Measurements from ENCODE around the gene TEFM. TPM values are rescaled to one million over a fixed set of nuclear protein-coding genes. Genes with fewer than 3 reads are reported as not detected.
A peak's percentile ranks its signal among the peaks of the same experiment; 100 is the strongest.
"Not testable (repeated sequence)": the region's sequence is repeated elsewhere in the genome, so short reads cannot be mapped to it uniquely, and the experiment has no call there.

TEFM gene, protein sequence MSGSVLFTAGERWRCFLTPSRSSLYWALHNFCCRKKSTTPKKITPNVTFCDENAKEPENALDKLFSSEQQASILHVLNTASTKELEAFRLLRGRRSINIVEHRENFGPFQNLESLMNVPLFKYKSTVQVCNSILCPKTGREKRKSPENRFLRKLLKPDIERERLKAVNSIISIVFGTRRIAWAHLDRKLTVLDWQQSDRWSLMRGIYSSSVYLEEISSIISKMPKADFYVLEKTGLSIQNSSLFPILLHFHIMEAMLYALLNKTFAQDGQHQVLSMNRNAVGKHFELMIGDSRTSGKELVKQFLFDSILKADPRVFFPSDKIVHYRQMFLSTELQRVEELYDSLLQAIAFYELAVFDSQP
- total RNA-seq: 10 to 100 TPM; 13.4 to 15.3 TPM

DNA sequence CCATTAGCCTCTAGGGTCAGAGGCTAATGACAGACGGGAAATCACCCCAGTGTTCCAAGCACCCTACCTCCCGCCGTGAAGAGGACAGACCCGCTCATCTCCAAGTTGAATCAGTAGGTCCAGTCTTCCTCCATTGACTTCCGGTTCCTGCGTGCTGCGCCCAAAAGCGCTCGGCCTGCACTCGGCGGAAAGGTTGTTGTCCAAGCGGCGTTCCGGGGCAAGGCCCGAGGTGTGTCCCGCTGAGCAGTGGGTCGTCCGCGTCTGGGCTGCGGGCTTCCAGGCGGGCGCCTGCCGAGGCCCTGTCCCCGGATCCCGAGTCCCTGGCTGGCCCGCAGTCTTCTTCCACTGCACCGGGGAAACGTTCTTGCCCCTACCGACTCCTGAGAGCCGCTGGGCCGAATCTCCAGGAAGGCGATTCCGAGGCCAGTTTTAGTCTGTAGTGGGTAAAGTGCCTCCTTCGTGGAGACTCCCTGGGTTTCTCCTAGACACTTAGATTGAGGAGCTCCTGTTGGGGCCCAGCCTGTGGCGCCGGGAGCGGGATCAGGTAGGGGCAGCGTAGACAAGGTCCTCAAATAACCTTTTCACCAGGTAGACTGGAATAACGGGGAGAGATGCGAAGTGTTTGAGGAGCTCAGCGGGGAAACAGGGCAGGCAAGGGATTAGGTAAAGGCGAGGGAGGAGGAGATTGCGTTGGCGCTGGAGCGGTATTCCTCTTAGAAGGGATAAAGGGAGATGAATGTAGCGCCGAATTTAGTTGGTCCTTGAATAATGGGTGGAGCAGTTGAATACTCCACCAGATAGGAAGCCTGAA lies at the start of gene TEFM:
Gene TEFM, minus strand, starts transcription at position 138 of the 811 bp plus-strand sequence. Its CDS starts 40 bp downstream, at position 98.
- Mint-ChIP-seq H3K9me3 (ENCODE audit: low read depth) (no peaks in the 10 kb centered on the region), H3K27ac (peak within 1 kb of the TSS; percentile 87), H3K27me3 (no peaks in the 10 kb centered on the region), H3K36me3 (ENCODE audit: low read depth) (peaks cover 10% of the 10 kb centered on the region), H3K4me1 (peaks cover 41% of the 10 kb centered on the region), H3K4me3 (peak within 1 kb of the TSS; percentile 88)
- intact Hi-C loops (cut with DNase I, micrococcal nuclease): loop anchor here (1.0 to 10.0 kb wide), 4 partner anchors 65 to 308 kb away; partner anchors contain the start of genes RNF135 (in 2 of the 2) and NF1 (in 1 of the 2)
- ChIA-PET POLR2A (no interaction called here), CTCF (interaction anchor here (0.7 to 1.7 kb wide), 3 partner anchors 10 to 1993 kb away, joined by 3 to 5 read pairs (median 3); no protein-coding TSS in a partner anchor)
- peak; percentile 93 for DNase-seq
- peak; percentile 97 for ATAC-seq

DNA sequence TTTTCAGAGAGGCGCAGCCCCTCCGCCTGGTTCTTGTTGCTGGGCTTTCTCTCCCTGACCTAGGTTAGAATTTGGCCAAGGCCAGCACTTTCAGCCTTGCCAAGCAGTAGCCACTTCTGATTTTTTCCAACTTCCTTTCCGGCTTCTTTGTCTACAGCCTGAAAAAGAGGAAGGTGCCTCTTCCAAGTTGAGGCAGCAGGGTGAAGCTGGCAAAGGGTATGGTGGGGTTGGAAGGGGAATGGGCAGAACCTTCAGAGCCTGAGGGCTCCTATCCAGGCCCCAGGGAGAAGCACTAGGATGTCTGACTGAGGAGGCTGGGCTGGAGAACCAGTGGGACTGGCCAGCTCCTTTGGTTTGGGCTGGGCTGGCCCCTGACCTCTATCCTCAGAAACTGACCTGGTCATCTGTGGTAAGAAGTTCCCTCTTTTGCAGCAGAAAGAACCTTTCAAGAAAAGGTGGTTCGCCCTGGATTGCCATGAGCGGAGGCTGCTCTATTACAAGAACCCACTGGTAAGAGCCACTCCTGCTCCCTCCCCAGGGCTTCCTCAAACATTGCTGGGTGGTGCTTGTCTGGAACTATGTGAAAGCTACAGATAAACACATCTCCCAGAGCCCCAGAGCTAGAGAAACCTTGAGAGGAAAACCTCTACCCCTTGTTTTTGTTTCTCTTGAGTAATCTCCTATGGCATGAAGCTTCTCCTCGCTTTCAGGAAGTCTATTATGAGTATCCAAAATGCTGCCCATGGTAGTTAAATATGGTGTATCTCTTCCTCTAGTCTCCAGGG lies 48.2 kb upstream of the TEFM start:
- no peaks in the 10 kb centered on the region for H3K36me3 Mint-ChIP-seq (ENCODE audit: low read depth)
- ChIA-PET POLR2A (no interaction called here), CTCF (interaction anchor here (0.6 kb wide), 1 partner anchor 128 kb away, joined by 3 read pairs; no protein-coding TSS in a partner anchor)
- no peaks in the 10 kb centered on the region for H3K4me1 Mint-ChIP-seq
- H3K27ac Mint-ChIP-seq: no peak overlapping the region
- no peaks in the 10 kb centered on the region for H3K9me3 Mint-ChIP-seq (ENCODE audit: low read depth)
- ATAC-seq (no peak), DNase-seq (no peak)
- H3K4me3 Mint-ChIP-seq: no peak overlapping the region
- intact Hi-C loops (cut with DNase I, micrococcal nuclease): no loop called here
- no peaks in the 10 kb centered on the region for H3K27me3 Mint-ChIP-seq

DNA sequence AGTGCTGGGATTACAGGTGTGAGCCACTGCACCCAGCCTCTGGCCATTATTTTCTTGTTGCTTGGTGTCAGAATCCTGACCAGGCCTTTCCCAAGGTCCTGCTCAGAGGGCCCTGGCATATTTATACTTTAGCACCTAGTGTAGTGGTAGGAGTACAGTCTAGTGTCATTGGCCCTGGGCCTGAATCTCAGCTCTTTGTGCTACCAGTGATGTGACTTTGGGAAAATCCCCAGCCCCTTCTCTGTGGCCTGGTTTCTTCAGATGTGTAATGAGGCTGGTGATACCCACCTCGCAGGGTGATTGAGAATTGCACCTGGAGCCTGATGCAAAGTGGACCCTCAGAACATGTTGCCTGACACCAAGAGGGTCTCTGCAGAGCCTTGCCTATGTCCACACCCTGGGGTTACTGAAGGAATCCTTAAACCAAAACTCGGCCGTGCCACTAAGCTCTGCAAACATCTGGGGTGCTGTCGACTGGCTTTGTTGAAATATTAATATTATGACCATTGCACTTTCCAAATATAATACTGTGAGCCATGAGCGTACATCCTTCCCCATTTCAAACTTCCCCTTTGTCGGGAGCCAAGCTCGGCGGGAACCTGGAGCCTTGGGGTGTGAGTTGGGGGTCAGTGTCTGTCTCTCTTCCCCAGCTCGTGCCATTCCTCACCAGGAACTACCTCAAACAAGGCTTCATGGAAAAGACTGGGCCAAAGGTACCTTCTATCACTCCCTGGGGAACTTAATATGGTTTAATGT lies 46.8 kb upstream of the TEFM start:
- Mint-ChIP-seq H3K27me3 (no peaks in the 10 kb centered on the region), H3K9me3 (ENCODE audit: low read depth) (no peaks in the 10 kb centered on the region), H3K27ac (no peak overlapping the region), H3K36me3 (ENCODE audit: low read depth) (no peaks in the 10 kb centered on the region), H3K4me1 (no peaks in the 10 kb centered on the region), H3K4me3 (no peak overlapping the region)
- ChIA-PET CTCF (interaction anchor here (1.0 kb wide), 1 partner anchor 26 kb away, joined by 3 read pairs; no protein-coding TSS in a partner anchor), POLR2A (no interaction called here)
- ATAC-seq (no peak), DNase-seq (no peak)
- intact Hi-C loops (cut with DNase I, micrococcal nuclease): no loop called here

DNA sequence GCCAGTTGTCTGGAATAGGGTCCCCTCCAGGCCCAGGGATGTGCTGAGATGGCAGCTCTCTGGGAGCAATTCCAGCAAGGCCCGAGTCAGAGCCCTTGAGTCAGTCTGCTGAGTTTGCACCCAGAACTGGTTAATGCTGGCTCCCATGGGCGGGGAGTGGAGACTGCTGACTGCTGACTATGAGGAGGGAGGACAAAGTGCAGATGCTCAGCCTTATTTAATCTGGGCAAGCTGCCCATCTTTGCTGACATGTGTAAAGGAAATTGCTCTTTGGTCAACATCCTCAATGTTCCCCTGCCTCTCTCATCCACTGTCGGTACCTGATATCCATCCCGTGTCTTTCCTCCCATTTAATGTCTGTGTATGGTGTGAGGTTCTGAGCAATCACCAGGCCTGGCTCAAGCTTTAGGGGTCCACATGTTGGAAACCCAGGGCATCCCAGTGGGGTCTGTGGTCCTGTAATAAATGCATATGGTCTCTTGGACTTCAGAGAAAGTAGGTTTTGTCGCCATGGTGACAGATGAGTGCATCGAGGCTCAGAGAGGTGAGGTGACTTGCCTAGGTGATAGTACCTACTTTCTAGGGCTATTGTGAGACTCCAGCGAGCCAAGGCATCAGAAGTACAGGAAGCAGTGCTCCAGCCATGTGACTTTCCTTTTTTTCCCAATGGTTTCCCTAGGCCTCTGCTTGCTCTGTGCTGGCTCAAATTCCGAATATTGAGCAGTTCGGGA lies 44.8 kb upstream of the TEFM start:
- no peak for ATAC-seq
- Mint-ChIP-seq H3K4me1 (no peaks in the 10 kb centered on the region), H3K4me3 (no peak overlapping the region), H3K27ac (no peak overlapping the region), H3K27me3 (no peaks in the 10 kb centered on the region), H3K9me3 (ENCODE audit: low read depth) (no peaks in the 10 kb centered on the region), H3K36me3 (ENCODE audit: low read depth) (no peaks in the 10 kb centered on the region)
- intact Hi-C loops (cut with DNase I, micrococcal nuclease): no loop called here
- ChIA-PET POLR2A (no interaction called here), CTCF (no interaction called here)
- no peak for DNase-seq

DNA sequence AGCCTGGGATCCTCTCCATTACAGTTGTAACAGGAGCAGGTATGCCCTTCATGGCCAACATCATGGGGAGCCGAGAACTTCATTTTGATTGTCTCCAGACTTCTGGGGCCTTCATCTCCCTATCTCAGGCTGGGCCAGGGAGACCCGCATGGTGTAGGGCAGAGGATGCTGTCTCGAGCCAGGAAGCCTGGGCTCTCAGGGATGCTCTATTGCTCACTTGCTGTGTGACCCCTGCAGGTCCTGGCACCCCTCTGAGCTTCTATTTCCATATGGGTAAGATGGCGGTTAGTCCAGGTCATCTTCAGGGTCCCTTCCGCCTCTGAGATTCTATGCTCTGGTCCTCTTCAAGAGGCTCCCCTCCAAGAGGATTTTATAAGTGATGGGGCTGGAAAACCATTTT lies 44.2 kb upstream of the TEFM start:
- Mint-ChIP-seq H3K27ac (no peak overlapping the region), H3K27me3 (no peaks in the 10 kb centered on the region), H3K36me3 (ENCODE audit: low read depth) (no peaks in the 10 kb centered on the region), H3K4me1 (no peaks in the 10 kb centered on the region), H3K4me3 (no peak overlapping the region), H3K9me3 (ENCODE audit: low read depth) (no peaks in the 10 kb centered on the region)
- POLR2A ChIA-PET: no interaction called here
- CTCF ChIA-PET: no interaction called here
- ATAC-seq (no peak), DNase-seq (no peak)
- intact Hi-C loops (cut with DNase I, micrococcal nuclease): no loop called here

DNA sequence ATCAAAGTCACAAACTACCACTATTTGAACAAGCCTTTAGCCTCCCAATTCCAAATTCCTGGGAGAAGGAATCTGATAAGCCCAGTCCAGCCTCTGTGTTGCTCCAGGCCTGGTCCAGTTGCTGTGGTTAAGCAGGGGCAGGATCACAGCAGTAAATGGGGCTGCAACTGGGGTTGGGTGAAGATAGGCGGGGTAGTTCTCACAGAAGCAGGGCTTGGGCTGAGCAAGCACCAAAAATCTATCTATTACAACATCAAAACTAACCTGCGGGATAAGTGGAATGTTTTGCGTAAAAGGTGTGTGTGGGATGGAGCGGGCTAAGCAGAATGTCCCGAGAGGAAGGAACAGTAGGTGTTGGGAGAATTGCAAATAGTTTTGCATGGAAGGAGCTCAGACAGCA lies 41.8 kb upstream of the TEFM start:
- intact Hi-C loops (cut with DNase I, micrococcal nuclease): no loop called here
- ATAC-seq (no peak), DNase-seq (no peak)
- Mint-ChIP-seq H3K4me1 (no peaks in the 10 kb centered on the region), H3K9me3 (ENCODE audit: low read depth) (no peaks in the 10 kb centered on the region), H3K4me3 (no peak overlapping the region), H3K36me3 (ENCODE audit: low read depth) (no peaks in the 10 kb centered on the region), H3K27ac (no peak overlapping the region), H3K27me3 (no peaks in the 10 kb centered on the region)
- CTCF ChIA-PET: no interaction called here
- POLR2A ChIA-PET: no interaction called here

DNA sequence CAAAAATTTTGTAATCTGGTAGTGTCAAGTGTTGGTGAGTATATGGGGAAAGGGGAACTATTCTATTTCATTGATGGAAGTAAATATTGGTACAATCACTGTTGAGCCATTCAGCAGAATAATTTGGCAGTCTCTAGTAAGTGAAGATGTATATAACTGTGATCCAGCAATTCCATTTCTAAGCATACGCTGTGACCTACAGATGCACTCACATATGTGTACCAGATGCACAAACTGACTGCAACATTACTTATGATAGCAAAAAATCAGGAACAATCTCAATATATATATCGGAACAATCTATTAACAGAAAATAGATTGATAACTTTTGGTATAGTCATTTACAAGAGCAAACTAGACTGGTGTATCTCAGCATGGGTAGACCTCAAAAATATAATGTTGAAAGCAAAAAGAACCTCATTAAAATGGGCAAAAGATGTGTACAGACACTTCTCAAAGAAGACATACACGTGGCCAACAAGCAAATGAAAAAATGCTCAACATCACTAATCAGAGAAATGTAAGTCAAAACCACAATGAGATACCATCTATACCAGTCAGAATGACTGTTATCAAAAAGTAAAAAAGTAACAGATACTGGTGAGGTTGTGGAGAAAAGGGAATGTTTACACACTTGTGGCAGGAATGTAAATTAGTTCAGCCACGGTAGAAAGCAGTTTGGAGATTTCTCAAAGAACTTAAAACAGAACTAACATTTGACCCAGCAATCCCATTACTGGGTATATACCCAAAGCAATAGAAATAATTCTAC lies 36.5 kb upstream of the TEFM start:
- POLR2A ChIA-PET: no interaction called here
- no peak overlapping the region for H3K27ac Mint-ChIP-seq
- no peak overlapping the region for H3K4me3 Mint-ChIP-seq
- CTCF ChIA-PET: interaction anchor here (1.5 kb wide), 1 partner anchor 28 kb away, joined by 3 read pairs; the partner anchor contains the start of gene RNF135
- intact Hi-C loops (cut with DNase I, micrococcal nuclease): no loop called here
- H3K9me3 Mint-ChIP-seq (ENCODE audit: low read depth): no peaks in the 10 kb centered on the region
- DNase-seq: no peak
- no peaks in the 10 kb centered on the region for H3K27me3 Mint-ChIP-seq
- no peaks in the 10 kb centered on the region for H3K36me3 Mint-ChIP-seq (ENCODE audit: low read depth)
- peak; percentile 26 for ATAC-seq
- peaks cover 2% of the 10 kb centered on the region for H3K4me1 Mint-ChIP-seq

DNA sequence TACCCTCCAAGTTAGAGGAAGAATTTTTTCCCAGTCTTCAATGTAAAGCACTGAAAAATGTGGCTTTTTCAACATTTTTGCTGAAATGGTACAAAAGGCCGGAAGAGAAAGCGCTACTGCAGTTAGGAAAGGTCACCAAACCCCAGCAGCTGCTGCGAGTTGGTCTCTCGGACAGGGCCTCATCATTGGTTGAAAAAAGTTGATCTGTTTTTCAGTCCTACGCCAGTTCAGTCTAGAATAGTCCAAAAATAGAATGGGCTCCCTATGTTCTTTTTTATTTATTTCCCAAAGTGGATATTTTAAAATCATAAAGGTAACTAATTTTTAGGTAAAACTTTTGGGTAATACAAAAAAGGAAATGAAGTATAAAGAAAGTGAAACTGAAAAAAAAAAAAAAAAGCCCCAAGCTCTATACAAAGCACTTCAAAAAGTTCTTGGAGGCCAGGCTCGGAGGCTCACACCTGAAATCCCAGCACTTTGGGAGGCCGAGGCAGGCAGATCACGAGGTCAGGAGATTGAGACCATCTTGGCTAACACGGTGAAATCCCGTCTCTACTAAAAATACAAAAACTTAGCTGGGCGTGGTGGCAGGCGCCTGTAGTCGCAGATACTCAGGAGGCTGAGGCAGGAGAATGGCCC lies 33.1 kb upstream of the TEFM start:
- no peak overlapping the region for H3K4me3 Mint-ChIP-seq
- H3K4me1 Mint-ChIP-seq: peaks cover 2% of the 10 kb centered on the region
- no peaks in the 10 kb centered on the region for H3K36me3 Mint-ChIP-seq (ENCODE audit: low read depth)
- POLR2A ChIA-PET: no interaction called here
- CTCF ChIA-PET: interaction anchor here (0.9 to 1.3 kb wide), 2 partner anchors 12 to 274 kb away, joined by 3 to 4 read pairs; no protein-coding TSS in a partner anchor
- no peaks in the 10 kb centered on the region for H3K9me3 Mint-ChIP-seq (ENCODE audit: low read depth)
- intact Hi-C loops (cut with DNase I, micrococcal nuclease): no loop called here
- peak; percentile 36 for ATAC-seq
- H3K27me3 Mint-ChIP-seq: no peaks in the 10 kb centered on the region
- H3K27ac Mint-ChIP-seq: no peak overlapping the region
- peak; percentile 18 for DNase-seq

DNA sequence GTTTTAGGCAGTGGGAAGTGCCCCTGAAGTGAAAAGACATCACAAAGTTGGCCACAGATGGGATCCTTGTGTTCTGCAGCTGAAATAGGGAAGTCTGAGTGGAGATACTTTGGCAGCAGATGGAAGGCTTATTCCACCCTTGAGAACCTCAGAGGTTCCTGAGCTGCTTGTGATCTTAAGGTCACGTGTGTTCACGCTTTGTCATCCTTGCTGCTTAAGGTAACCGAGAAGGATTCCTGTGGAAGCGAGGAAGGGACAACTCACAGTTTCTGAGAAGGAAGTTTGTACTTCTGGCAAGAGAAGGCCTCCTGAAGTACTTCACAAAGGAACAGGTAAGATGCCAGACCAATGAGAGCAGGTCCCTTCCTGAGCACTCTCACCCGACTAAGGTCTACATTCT lies 27.9 kb upstream of the TEFM start:
- Mint-ChIP-seq H3K27me3 (no peaks in the 10 kb centered on the region), H3K4me3 (no peak overlapping the region), H3K27ac (no peak overlapping the region), H3K4me1 (no peaks in the 10 kb centered on the region), H3K36me3 (ENCODE audit: low read depth) (no peaks in the 10 kb centered on the region), H3K9me3 (ENCODE audit: low read depth) (no peaks in the 10 kb centered on the region)
- DNase-seq (no peak), ATAC-seq (no peak)
- ChIA-PET POLR2A (no interaction called here), CTCF (interaction anchor here (0.7 kb wide), 1 partner anchor 18 kb away, joined by 3 read pairs; no protein-coding TSS in a partner anchor)
- intact Hi-C loops (cut with DNase I, micrococcal nuclease): no loop called here

DNA sequence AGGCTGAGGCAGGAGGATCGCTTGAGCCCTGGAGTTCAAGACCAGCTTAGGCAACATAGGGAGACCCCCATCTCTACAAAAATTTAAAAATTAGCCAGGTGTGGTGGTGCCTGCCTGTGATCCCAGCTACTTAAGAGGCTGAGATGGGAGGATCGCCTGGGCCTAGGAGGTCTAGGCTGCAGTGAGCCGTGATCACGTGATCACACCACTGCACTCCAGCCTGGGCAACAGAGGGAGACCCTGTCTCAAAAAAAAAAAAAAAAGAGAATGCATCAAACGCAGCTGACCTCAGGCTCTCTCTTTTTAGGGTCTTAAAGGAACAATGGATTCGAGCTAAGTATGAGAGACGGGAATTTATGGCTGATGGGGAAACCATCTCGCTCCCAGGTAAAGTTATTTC lies 25.5 kb upstream of the TEFM start:
- CTCF ChIA-PET; H3K4me1 Mint-ChIP-seq; DNase-seq; H3K36me3 Mint-ChIP-seq (ENCODE audit: low read depth); intact Hi-C loops (cut with DNase I, micrococcal nuclease); H3K27me3 Mint-ChIP-seq; H3K27ac Mint-ChIP-seq; ATAC-seq; H3K9me3 Mint-ChIP-seq (ENCODE audit: low read depth); POLR2A ChIA-PET; H3K4me3 Mint-ChIP-seq: not testable (repeated sequence)

Data from activated CD4-positive, alpha-beta T cell treated with anti-CD3 and anti-CD28 coated beads for 36 hours (primary cell).